NCI-H1417 (cell line): ENCODE results near the gene TPRKB.
"Not testable (repeated sequence)": the region's sequence is repeated elsewhere in the genome, so short reads cannot be mapped to it uniquely, and the experiment has no call there.

ENCODE experiments used
- DNase-seq, 3 experiments: peaks; one replicate each; lab custom pipeline; 2025; lab: John Stamatoyannopoulos, UW

TPRKB gene

DNA sequence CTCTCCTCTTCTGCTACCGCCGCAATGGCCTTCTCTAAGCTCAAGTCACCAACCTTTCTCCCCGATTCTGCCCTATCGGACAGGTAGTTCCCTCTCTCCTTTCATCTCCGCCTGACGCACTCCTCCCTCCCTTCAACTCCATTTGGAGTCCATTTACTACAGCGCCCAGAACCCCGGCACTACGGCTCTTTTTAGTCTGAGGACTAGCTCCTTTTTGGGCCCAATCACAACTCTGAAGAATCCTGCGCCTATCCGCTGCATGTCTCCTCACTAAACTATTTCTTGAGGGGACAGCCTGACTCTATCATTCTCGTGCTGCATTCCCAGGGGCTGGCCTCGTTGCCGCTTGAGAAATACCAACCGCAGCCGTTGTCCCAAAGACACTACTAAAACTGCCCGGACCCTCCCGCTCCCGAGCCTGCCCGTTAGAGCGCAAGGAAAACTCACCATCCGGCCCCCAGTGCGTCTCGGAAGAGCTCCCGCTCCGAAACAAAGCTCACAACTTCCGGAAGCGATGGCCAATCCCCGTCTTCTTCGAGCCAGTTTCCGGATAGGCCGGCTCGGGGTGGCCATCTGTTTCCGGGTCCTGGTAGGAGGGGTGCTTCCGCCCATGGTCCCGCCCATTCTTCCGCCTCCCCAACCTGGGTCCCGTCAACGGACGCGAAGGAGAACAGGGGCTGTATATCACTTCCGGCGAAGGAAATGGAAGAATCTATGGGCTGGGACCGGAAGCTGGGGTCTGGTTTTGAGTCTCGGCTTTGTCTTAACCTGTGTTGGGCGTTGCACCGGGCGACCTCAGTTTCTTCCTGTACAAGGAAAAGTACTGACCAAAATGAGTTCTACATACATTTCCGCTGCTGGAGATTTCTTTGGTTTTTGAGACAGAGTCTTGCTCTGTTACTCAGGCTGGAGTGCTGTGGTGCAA, at the start of gene TPRKB:
Gene TPRKB, minus strand, starts transcription at position 491 of the 925 bp plus-strand sequence. CDS start 2,776 bp downstream, outside the sequence.
- peak; percentile 91 to 99 (median 95) for DNase-seq

- not testable (repeated sequence) for DNase-seq
Observed at GRCh38 chr2:73783883-73784282, 46.7 kb upstream of the TPRKB start, which contains the start of gene C2orf78. Gene C2orf78 (plus strand): TSS chr2:73784183. CDS start chr2:73784310, 127 bp downstream.

GRCh38 chr2:73783402-73783801, 46.3 kb upstream of the TPRKB start:
- DNase-seq = not testable (repeated sequence)

DNA sequence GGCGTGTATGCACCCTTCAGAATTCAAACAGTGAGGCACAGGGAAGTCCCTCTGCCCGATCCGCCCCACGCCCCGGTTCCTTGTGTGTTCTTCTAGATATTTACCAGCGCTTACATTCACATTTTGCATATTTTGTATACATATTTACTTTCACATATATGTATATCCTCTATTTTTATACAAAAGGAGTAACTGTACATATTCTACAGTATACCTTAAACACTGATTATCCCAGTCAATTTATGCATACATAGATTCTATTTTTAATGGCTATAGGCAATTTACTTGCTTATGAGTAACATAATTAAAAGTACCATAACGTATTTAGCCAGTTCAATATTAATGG, 43.1 kb upstream of the TPRKB start:
- DNase-seq = no peak

- DNase-seq = peak; percentile 91 to 99 (median 98)
Observed at GRCh38 chr2:73779467-73780236, 42.5 kb upstream of the TPRKB start, which contains the start of gene DUSP11. Gene DUSP11 (minus strand): TSS chr2:73780103. CDS start chr2:73779974, 129 bp downstream.

GRCh38 chr2:73778867-73779466, 41.8 kb upstream of the TPRKB start:
- DNase-seq = not testable (repeated sequence)

GRCh38 chr2:73776869-73777519, 39.8 kb upstream of the TPRKB start:
- no peak for DNase-seq

GRCh38 chr2:73776381-73776780, 39.2 kb upstream of the TPRKB start:
- DNase-seq = no peak

DNA sequence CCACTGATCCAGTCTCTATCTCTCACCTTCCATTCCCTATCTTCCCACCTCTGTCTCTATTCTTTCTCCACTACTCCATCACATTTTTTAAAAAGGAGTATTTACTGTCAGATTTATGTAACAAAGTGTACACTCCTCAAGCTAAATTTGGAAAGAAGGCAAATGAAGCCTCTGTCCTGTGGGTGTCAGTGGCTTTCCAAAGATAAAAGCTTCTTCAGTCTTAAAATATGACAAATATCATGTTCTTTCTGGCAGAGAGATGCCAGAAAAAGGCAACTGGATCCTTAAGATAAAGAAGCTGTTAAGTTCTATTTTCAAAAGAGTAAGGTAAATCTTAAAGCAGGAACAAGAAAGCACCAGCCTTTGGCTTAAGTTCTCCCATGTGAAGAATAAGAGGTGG, 35.7 kb upstream of the TPRKB start:
- no peak for DNase-seq

GRCh38 chr2:73770725-73771124, 33.6 kb upstream of the TPRKB start:
- no peak for DNase-seq

- no peak for DNase-seq
Observed at GRCh38 chr2:73766994-73767393, 29.8 kb upstream of the TPRKB start.

DNA sequence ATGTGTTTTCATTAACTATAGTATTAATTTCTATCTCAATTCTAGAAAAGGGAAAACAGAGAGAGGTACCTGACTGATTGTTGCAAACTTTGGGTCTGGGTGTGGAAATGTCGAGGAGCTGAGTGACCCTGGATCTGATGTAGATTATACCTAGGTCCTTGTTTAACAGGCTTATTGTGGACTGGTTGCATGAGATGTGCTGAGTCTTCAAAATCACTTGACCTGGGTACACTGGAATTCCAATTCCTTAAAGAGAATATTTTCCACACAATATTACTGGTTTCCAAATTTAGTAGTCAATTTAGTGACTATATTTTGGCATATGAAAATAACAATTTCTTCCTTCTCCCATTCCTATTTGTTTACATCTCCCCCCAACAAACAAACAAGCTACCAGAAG, 29.2 kb upstream of the TPRKB start:
- no peak for DNase-seq

DNA sequence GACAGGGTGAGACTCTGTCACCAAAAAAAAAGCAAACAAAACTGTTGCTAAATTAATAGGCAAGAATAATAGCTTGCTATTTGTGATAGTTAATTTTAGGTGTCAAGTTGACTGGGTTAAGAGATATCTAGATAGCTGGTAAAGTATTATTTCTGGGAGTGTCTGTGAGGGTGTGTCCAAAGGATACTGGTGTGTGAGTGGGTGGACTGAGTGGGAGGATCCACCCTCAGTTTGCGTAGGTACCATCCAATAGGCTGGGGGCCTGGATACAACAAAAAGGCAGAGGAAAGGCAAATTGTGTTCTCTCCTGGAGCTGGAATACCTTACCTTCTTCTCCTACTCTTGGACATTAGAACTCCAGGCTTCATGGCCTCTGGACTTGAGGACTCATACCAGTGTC, 27.8 kb upstream of the TPRKB start:
- no peak for DNase-seq

- DNase-seq = no peak
Observed at GRCh38 chr2:73762571-73762970, 25.4 kb upstream of the TPRKB start.

DNA sequence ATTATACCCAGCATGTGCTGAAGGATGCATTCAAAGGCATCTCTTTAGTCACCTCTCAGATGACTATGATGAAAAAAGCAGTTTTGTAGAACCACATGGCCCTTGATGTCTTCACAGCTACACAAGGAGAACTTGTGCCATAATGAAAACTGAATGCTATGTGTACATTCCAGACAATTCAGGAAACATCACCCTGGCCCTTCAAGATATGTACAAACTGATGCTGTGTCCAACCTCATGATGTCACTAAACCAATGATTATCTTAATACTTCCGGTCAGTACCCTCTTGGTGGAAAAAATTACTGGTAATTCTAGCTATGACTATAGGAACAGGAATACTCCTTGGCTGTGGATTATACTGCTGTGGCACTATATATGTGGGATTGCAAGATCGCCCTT, 22.8 kb upstream of the TPRKB start:
- DNase-seq = no peak

DNA sequence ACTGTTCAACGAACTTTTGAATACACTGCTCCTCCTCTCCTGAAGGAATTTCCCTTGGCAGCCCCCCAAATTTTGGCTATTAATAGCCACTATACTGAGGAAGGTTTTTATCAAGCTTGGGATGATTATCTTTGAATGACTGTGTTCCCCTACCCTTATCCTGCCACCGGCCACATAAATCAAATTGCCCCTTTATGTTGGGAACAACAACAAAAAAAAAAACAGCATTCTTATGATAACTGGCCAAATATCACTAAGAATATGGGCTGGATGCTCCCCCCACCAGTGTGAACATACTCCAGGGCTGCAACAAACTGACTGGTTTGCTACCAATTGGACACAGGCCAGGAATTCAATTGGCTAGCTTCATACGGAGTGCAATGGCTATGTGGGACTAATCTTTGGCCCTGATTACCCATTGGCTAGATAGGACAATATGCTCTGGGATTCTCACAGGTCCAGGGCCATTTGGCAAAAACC, 22.2 kb upstream of the TPRKB start:
- DNase-seq = no peak

GRCh38 chr2:73754332-73754731, 17.2 kb upstream of the TPRKB start:
- not testable (repeated sequence) for DNase-seq

DNA sequence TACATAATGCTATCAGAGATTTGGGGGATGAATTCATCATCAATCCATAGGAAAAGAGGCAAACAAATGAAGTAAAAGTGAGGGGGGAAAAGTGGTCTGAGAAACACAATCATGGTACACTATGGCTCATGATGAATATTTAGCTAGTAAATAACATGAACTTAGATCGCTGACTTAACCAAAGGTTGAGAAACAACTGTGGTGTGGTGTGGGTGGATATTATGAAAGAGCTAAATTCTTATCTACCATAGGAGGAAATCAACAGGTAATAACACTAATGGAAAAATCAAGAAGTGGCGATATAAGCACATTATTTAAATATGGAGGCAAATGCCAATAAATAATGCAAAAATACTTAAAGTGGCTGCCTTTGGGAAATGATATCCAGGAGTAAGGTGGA, 12.2 kb upstream of the TPRKB start:
- no peak for DNase-seq

GRCh38 chr2:73746877-73747208, 9.7 kb upstream of the TPRKB start:
- DNase-seq = no peak

GRCh38 chr2:73746015-73746876, 9.1 kb upstream of the TPRKB start:
- DNase-seq = no peak

GRCh38 chr2:73740767-73741166, 3.6 kb upstream of the TPRKB start:
- no peak for DNase-seq
